PC-3 (cell line): ENCODE measurements around the gene NIT1.

Experiments used
- CTCF ChIP-seq: fragments of 300-600 bp; sonication (generic); conservative IDR thresholded peaks from 2 replicates; pipeline ENCODE4 v1.5.1; 2017; ENCODE audit warnings: antibody characterized with exemption, low read depth, mild to moderate bottlenecking, low read length
- EZH2 ChIP-seq: fragments of 300-600 bp; sonication (generic); IDR thresholded peaks from one replicate; pipeline ENCODE4 v1.6.1; 2017; ENCODE audit warnings: antibody characterized with exemption, mild to moderate bottlenecking, low read length; ENCODE audit not compliant: unreplicated experiment
- EZH2phosphoT487 ChIP-seq: fragments of 300-600 bp; sonication (generic); IDR thresholded peaks from 2 replicates; pipeline ENCODE4 v1.6.1; 2018; ENCODE audit warnings: mild to moderate bottlenecking, antibody characterized with exemption, low read length, borderline replicate concordance

- TF ChIP-seq CTCF = no peak
- TF ChIP-seq EZH2phosphoT487 = no peak
- TF ChIP-seq EZH2 = no peak
Measured at GRCh38 chr1:161096015-161096414, 21.9 kb upstream of the NIT1 start.
